Measurements from ENCODE around the gene INF2.

Gene INF2

GRCh38 chr14:104677512-104678332 lies 11.7 kb upstream of the INF2 start:
- peak; percentile 85 for DNase-seq

DNA sequence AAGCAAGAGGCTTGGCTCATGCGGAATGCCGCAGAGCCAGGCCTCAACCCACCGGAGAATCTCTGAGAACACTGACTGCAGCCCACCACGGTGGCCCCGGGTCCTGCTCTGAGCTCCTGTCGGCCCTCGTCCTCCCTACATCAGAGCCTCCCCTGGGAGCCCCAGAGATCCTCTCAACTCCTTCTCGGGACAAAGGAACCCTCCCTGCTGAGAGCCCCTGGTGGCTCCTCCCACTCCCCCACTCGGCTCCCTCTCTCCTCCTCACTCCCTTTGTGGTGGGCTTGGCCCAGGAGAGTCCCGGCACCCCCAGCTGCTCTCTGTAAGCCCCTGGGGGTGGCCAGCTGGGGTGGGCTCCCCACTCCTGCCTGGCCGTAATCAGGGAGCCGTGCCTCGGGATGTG lies 11.1 kb upstream of the INF2 start:
- DNase-seq, result peak; percentile 63

- no peak for DNase-seq
Observed at GRCh38 chr14:104678901-104679705, 10.3 kb upstream of the INF2 start.

DNA sequence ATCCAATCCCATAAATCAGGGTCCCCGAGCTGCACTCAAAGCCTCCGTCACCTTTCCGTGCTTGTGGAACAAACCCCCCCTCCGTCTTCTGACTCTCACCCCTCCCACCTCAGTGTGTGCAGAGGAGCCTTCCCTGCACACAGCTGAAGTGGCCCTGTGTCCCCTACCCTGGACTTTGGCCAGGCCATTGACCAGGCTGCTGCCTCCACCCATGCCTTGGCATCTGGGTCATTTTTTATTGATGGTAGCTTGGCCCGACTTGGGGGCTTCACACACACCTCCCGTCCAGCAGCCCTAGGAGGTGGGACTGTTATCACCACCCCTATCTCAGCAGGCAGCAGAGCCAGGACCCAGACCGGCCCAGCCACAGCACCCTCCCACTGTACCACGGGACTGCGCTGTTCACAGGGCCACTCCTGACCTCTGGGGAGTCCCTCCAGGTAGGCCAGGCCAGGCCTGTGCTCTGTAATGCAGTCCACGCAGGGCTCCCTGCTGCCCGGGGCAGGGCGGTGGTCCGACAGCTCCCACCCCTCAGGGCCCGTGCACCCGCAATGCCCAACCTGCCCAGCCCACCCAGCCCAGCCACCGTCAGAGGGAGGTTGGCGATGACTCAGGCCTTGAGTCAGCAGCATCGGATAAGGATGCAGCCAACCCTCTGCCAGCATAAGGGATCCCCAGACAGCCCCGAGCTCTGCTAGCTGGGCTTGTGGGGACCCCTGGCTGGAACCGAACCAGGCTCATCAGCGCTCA lies 9.2 kb upstream of the INF2 start:
- DNase-seq, result peak; percentile 82

DNA sequence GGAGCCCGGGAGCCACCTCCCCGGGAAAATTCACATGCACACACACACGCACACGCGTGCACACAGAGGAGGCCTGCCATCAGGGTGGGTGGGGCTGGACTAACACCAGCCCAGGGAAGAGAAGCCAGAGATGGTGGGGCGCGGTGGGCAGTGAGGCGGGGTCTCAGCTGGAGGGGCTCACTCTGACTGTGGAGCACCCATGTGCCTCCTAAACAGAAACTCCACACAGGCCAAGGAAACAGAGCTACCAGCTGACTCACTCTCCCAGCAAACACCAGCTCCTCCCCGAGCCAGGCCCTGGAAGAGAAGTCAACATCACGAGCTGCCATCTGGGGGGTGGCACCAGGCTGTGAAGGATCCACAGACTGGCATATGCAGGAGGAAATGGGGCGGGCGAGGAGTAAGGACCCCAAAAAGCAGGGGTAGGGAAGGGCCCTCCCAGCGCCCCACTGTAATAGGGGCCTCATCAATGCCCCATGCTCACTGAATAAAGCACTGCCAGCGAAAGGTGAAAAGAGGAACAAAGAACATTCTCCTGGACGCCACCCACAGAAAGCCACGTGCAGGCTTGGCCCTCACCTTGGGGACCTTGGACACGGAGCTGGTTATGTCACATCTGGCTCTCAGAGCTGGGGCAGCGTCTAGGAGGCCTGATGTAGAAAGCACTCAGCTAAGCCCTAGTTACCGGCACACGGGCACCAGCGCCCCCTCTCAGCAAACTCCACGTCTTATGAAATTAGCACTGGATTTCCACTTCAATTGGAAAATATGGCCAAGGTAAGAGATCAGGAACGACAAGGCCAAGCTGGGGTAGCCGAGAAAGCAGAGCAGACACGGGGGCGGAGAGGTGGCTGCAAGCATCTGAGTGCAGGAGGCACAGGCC lies 8.4 kb upstream of the INF2 start:
- peak; percentile 79 for DNase-seq

GRCh38 chr14:104681689-104682074 lies 7.7 kb upstream of the INF2 start:
- DNase-seq, result peak; percentile 86

DNA sequence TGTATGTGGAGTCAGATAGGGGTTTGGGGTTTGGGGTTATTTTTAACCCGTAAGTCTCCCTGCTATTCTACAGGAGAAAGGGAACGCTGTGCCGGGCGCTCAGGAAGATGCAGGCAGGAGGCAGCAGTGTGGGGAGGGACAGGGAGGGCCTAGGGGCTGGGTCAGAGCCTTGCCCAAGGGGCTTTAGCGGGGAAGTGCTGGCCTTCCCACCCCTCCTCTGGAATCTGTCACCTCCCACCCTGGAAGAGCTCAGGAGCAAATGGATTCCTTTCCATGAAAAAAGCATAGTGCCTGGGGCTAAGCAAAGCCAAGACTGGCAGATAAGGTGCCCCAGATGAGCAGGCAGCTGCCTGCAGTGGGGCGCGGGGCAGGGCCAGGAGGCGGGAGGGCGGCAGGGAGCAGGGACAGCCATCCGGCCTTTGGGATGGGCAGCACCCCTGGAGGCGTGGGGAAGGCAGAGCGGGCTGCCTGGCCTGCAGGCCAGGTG lies 7.3 kb upstream of the INF2 start:
- DNase-seq, result peak; percentile 24

DNA sequence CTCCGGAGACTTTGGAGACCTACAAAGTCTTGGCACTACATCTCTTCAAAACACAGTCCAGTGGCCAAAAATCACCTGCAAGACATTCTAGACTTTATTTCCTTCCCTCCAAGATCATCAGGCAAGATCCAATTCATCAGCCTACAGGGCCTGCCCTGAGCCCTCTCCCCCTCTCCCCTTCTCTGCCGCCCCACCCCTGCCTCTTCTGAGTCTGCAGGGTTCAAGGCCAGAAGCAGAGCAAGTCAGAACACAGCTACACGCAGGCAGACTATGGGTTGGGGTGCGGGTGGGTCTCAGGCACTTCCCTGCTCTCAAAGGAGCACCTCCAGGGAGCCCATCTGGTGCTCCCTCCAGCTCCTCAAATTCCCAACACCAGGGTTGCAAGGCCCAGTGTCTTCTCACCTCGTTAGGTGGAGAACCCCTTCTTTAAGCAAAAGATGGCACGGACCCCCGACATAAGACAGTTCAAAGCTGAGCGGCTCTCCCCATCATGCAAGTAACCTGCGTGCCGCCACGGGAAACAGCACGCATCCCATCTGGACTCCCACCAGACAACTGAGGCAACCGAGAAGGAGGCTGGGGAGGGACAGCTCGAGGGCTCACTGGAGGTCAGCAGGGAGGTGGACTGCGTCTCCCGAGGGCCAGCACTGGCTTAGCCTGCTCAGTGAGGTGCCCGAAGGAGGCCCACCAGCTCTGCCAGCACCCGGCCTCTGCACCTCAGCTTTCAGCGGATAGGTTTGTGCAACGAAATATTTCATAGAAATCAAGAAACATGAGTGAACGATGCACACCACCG lies 5.6 kb upstream of the INF2 start:
- DNase-seq, result no peak

DNA sequence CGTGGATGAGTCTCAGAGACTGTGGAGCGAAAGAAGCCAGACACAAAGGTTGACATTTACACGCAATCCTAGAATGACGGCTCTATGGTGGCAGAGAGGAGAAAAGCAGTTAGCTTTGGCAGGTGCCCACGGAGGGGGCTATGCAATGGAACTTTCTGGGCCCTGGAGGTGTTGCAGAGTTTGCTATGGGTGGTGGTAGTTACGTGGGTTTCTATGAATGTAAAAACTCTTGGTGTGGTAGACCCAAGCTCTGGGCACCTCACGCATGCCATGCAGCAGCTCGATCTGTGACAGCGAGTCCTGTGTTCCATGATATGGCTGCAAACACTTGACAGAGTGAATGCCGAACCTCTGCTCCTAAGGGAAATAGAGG lies 5.0 kb upstream of the INF2 start:
- no peak for DNase-seq

- no peak for DNase-seq
Observed at GRCh38 chr14:104685216-104685997, 4.0 kb upstream of the INF2 start.

DNA sequence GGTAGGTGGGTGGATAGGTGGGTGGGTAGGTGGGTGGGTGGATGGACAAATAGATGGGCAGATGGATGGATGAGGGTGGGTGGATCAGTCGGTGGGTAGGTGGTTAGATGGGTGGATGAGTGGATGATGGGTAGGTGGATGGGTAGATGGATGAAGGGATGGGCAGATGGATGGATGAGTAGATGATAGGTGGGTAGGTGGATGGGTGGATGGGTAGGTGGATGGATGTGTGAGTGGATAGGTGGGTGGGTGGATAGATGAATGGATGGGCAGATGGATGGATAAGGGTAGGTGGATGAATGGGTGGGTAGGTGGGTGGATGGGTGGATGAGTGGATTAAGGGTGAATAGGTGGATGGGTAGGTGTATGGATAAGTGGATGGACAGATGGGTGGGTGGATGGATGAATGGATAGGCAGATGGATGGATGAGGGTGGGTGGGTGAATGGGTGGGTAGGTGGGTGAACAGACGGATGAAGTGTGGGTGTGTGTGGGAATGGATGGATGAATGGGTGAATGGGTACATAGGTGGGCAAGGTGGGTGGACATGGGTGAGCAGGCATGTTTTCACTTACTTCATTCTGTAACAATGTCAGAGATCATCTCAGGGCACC lies 3.3 kb upstream of the INF2 start:
- DNase-seq, result no peak

- no peak for DNase-seq
Observed at GRCh38 chr14:104686624-104687517, 2.5 kb upstream of the INF2 start.

- DNase-seq, result no peak
Observed at GRCh38 chr14:104687601-104688504, 1.6 kb upstream of the INF2 start.

- no peak for DNase-seq
Observed at GRCh38 chr14:104688505-104689108, 811 bp upstream of the INF2 start.

DNA sequence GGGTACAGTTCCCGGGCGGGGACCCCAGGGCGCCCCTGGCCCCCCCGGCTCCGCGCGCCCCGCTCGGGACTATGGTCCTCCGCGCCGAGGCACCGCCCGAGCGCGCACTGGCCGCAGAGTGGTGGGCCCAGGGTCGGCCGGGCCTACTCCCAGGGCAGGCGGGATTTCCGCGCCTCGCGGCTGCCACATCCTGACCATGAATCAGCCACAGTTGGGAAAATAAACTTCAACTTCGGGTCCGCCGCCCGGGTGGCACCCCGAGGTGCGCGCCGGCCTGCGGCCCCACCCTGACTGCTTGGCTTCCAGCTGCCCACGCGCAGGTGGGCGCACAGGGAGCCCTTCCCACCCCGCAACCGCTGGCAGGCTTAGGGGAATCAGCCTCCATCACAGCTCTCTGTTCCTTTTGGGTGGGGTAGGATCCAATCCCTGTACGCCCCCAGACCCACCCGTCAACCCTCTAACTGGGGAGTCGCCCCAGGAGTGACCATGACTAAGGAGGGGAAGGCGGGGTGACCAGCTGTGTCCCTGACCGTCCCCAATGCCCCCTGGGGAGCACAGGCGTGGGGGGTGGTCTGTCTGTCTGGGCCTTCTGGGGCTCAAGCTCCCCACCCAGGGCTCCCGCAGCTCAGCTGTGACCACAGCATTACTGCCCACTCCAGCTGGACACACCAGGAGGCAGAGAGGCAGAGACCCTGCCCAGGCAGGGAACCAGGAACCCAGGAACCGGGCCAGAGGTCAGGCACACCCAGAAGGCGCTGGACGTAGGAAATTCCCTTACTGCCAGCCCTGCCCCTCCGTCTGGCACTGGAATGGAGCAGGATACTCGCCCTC lies 678 bp downstream of the INF2 start:
- DNase-seq, result no peak

DNA sequence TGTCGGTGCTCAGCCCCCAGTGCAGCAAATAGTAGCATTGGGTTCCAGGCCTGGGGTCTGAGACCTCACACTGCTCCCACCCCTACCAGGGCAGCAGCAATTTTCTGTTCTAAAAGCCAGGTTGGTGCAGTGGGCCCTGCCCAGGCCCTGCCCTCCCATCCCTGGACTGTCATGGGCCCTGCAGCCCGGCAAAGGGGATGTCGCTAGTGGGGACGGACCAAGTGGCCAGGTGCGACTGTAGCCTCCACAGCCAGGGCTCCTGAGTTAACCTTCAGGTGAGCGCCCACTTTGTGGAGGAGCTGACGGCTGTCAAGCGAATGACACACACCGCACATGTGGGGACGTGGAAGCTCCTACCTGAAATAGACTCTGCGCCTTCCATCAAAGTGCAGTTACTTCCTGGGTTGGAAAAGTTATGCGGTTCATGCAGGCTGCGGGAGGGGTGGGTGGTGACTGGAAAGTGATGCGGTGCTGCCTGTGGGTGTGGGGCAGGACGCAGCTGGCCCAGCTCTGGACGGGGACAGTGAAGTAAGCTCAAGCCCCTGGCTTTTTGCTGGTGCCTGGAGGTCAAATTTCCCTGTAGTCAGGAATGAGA lies 1.5 kb downstream of the INF2 start:
- DNase-seq, result no peak
